GOT3 (cell line): ENCODE measurements around the gene KIFC3.
"Not testable (repeated sequence)": the region's sequence is repeated elsewhere in the genome, so short reads cannot be mapped to it uniquely, and the experiment has no call there.

Experiments used
- DNase-seq: peaks from one replicate; lab custom pipeline; 2025; ENCODE audit warnings: mixed read lengths; lab: John Stamatoyannopoulos, UW

The KIFC3 gene

DNA sequence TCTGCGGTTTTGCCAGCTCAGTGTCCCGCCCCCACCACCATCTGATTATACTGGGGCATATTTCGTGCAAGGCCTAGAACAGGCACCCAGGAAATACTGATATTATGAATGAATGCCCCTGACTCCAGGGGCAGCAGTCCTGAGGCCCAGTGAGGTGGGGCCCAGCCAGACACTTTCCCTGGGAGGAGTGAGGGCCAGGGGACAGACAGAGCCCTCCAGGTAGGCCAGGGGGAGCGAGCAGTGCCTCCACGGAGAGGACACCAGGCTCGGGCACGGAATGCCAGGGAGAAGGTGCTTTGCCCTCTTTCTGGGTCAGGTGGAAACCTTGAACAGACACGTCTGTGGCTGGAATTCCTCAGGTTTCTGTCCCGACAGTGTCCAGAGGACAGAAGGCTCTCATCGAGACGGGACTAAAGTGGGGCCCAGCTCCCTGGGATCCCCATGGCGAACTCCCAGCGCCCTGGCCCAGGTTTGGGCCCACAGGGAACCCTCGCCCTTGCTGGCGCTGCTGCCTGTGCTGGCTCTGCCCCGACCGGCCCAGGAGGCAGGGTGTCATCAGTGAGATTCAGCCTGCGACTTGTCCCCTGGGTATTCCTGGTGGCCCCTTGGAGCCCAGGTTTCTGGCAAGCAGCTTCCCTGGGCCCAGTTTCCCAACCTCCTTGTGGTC lies 62.4 kb downstream of the KIFC3 start:
- DNase-seq = no peak

GRCh38 chr16:57738844-57739243 lies 63.4 kb downstream of the KIFC3 start:
- no peak for DNase-seq

GRCh38 chr16:57736419-57737351 lies 65.6 kb downstream of the KIFC3 start:
- no peak for DNase-seq

DNA sequence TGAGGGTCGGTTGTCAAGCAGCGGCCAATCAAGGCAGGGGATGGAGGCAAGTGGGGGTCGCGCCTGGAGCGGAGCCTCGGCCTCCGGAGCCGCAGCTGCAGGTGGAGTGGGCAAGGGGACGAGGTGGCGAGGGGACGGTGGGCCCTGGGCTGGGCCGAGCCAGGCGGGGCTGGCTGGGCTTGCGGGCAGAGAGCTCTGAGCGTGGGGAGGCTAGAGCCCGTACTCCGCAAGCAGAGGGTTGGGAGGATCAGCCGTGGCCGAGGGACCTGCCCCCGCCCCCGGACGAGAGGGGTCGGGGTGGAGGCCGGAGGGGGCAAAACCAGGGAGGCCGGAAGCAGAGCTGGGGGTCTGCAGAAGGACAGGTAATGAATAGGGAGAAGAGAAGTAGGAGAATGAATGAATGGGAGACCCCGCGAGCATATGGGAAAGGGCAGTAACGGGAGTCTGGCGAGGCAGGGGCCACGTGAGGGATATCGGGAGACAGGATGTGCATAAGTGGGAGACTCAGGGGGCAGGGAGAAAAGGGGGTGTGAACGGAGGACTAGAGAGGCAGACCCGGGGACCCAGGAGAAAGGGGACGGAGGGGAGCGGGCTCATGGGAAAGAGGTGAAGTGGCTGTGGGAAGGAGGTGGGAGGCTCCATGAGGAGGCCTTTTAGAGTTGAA lies 66.4 kb downstream of the KIFC3 start, which contains the start of gene KATNB1:
Gene KATNB1 (plus strand): TSS at position 16 of the 664 bp plus-strand sequence. CDS start 1,474 bp downstream, outside the sequence.
- no peak for DNase-seq

GRCh38 chr16:57734925-57735754 lies 67.2 kb downstream of the KIFC3 start:
- peak; percentile 99 for DNase-seq

DNA sequence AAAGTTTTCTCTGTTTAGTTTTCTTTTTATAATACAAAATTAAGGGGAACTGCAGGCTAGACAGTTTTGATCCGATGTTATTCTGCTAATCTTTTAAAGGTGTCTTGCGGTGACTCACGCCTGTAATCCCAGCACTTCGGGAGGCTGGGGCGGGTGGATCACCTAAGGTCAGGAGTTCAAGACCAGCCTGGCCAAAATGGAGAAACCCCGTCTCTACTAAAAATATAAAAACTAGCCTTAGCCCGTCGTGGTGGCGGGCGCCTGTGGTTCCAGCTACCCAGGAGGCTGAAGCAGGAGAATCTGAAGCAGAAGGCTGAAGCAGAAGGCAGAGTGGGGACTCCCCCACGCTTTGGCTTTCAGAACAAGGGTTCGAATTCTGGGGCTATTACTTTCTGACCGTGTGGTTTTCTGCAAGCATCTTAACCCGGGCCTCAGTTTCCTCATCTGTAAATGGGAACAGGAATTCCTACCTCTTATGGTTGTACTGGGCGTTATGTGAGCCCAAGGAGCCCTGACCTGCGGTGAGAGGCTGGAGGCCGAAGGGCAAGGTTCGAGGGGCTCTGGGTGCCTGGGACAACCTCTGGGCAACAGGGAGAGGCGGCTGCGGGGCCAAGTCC lies 67.9 kb downstream of the KIFC3 start:
- DNase-seq = no peak

GRCh38 chr16:57732714-57733113 lies 69.6 kb downstream of the KIFC3 start:
- DNase-seq = no peak

GRCh38 chr16:57732037-57732436 lies 70.3 kb downstream of the KIFC3 start:
- no peak for DNase-seq

- DNase-seq = no peak
Observed at GRCh38 chr16:57730771-57731730, 71.2 kb downstream of the KIFC3 start.

GRCh38 chr16:57729852-57730251 lies 72.4 kb downstream of the KIFC3 start:
- not testable (repeated sequence) for DNase-seq

DNA sequence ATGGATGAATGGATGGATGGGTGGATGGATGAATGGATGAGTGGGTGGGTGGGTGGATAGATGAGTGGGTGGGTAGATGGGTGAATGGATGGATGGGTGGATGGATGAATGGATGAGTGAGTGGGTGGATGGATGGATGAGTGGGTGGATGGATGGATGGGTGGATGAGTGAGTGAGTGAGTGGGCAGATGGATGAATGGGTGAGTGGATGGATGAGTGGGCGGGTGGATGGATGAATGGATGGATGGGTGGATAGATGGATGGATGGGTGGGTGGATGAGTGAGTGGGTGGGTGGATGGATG lies 73.2 kb downstream of the KIFC3 start:
- DNase-seq = no peak

- DNase-seq = no peak
Observed at GRCh38 chr16:57728336-57729181, 73.7 kb downstream of the KIFC3 start.

- DNase-seq = no peak
Observed at GRCh38 chr16:57727610-57728009, 74.7 kb downstream of the KIFC3 start.

- DNase-seq = no peak
Observed at GRCh38 chr16:57726433-57726947, 75.8 kb downstream of the KIFC3 start.

DNA sequence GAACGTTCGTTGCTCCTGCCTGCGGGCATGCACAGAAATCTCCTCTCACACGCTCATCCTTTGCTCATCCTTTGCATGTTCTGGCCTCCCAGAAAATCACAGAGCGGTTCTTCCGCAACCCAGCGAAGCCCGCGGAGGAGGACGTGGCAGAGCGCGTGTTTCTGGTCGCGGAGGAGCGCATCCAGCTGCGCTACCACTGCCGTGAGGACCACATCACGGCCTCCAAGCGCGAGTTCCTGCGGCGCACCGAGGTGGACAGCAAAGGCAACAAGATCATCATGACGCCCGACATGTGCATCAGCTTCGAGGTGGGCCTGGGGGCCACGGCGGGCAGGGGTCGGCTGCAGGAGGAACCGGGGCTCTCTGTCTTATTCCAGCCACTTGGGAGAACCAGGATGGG lies 76.3 kb downstream of the KIFC3 start:
- no peak for DNase-seq

- DNase-seq = no peak
Observed at GRCh38 chr16:57725554-57725953, 76.7 kb downstream of the KIFC3 start.

GRCh38 chr16:57725151-57725550 lies 77.1 kb downstream of the KIFC3 start:
- DNase-seq = no peak

- DNase-seq = no peak
Observed at GRCh38 chr16:57724531-57724930, 77.8 kb downstream of the KIFC3 start.

- no peak for DNase-seq
Observed at GRCh38 chr16:57723170-57723569, 79.1 kb downstream of the KIFC3 start.
